HEK293 (cell line): ENCODE results near the gene CD74.

Experiments
- CTCF ChIA-PET: fragments of 350-600 bp; formaldehyde crosslinking; extraction: SDS; loops from one replicate; lab custom pipeline; 2021; ENCODE audit warnings: antibody characterized with exemption; lab: Yijun Ruan, JAX
- POLR2A ChIA-PET: fragments of 300-600 bp; formaldehyde crosslinking; extraction: SDS; loops from one replicate; lab custom pipeline; 2020; ENCODE audit warnings: antibody characterized with exemption, inconsistent platforms; lab: Yijun Ruan, JAX
- H3K27ac ChIP-seq: fragments of 200-500 bp; sonication (Bioruptor generic); 2 replicates; pipeline ENCODE4 v1.5.1; 2014; ENCODE audit warnings: low read depth, low read length, control low read depth, inconsistent platforms; ENCODE audit errors: extremely low read depth
- H3K36me3 ChIP-seq, 2 experiments: fragments of 200-500 bp in 1 of 2; sonication (Bioruptor generic) in 1 of 2; 1 replicate in 1 of 2; 2 replicates in 1 of 2; pipeline ENCODE4 v1.5.1; 2014 to 2017; ENCODE audit warnings: inconsistent platforms in 2 of 2, low read length in 2 of 2; ENCODE audit not compliant: control insufficient read depth in 2 of 2, insufficient read depth in 1 of 2
- H3K4me1 ChIP-seq: fragments of 200-500 bp; sonication (Bioruptor generic); 2 replicates; pipeline ENCODE4 v1.5.1; 2014; ENCODE audit warnings: mild to moderate bottlenecking, low read length, inconsistent platforms; ENCODE audit not compliant: control insufficient read depth, insufficient read depth
- H3K4me3 ChIP-seq: 2 replicates; pipeline ENCODE4 v1.5.1; 2011; ENCODE audit warnings: low read depth, mild to moderate bottlenecking, control low read depth, low read length, moderate library complexity
- H3K9me3 ChIP-seq: fragments of 200-500 bp; sonication (Bioruptor generic); 2 replicates; pipeline ENCODE4 v1.5.1; 2014; ENCODE audit warnings: low read depth, low read length, inconsistent platforms; ENCODE audit not compliant: control insufficient read depth, insufficient read depth
- GLI2 ChIP-seq: fragments of 450-650 bp; formaldehyde crosslinking; IDR thresholded peaks from 2 replicates; pipeline ENCODE4; 2017; ENCODE audit warnings: missing biosample characterization, missing genetic modification characterization, low read depth, borderline replicate concordance
- GLI4 ChIP-seq: fragments of 450-650 bp; formaldehyde crosslinking; IDR thresholded peaks from 2 replicates; pipeline ENCODE4 v1.5.1; 2016; ENCODE audit warnings: missing biosample characterization, missing genetic modification characterization
- GLIS2 ChIP-seq: fragments of 450-650 bp; formaldehyde crosslinking; IDR thresholded peaks from 2 replicates; pipeline ENCODE4 v1.5.1; 2016; ENCODE audit warnings: missing biosample characterization, missing genetic modification characterization
- HOXA7 ChIP-seq: sonication (generic); formaldehyde crosslinking; IDR thresholded peaks from 2 replicates; pipeline ENCODE4 v1.8.1; 2022; ENCODE audit warnings: missing genetic modification reagents, borderline replicate concordance
- KLF1 ChIP-seq: fragments of 450-650 bp; formaldehyde crosslinking; IDR thresholded peaks from 2 replicates; pipeline ENCODE4 v1.5.1; 2016; ENCODE audit warnings: missing biosample characterization, missing genetic modification characterization
- REPIN1 ChIP-seq: fragments of 450-650 bp; formaldehyde crosslinking; IDR thresholded peaks from 2 replicates; pipeline ENCODE4 v1.5.1; 2017; ENCODE audit warnings: missing biosample characterization, missing genetic modification characterization, low read depth
- SP2 ChIP-seq: fragments of 450-650 bp; formaldehyde crosslinking; IDR thresholded peaks from 2 replicates; pipeline ENCODE4 v1.5.1; 2016; ENCODE audit warnings: missing biosample characterization, missing genetic modification characterization
- ZBTB20 ChIP-seq: fragments of 450-650 bp; formaldehyde crosslinking; IDR thresholded peaks from 2 replicates; pipeline ENCODE4 v1.5.1; 2016; ENCODE audit warnings: missing biosample characterization, missing genetic modification characterization
- ZBTB7A ChIP-seq: fragments of 450-650 bp; formaldehyde crosslinking; IDR thresholded peaks from 2 replicates; pipeline ENCODE4 v1.5.1; 2016; ENCODE audit warnings: low read depth, missing biosample characterization, missing genetic modification characterization
- ZNF16 ChIP-seq: fragments of 450-650 bp; formaldehyde crosslinking; IDR thresholded peaks from 2 replicates; pipeline ENCODE4 v1.5.1; 2016; ENCODE audit warnings: low read depth, missing biosample characterization, missing genetic modification characterization
- ZNF184 ChIP-seq: fragments of 450-650 bp; IDR thresholded peaks from 2 replicates; pipeline ENCODE4 v1.5.1; 2018; ENCODE audit warnings: missing biosample characterization, mild to moderate bottlenecking, missing genetic modification characterization
- ZNF2 ChIP-seq: fragments of 450-650 bp; formaldehyde crosslinking; IDR thresholded peaks from 2 replicates; pipeline ENCODE4 v1.5.1; 2016; ENCODE audit warnings: missing biosample characterization, missing genetic modification characterization
- ZNF223 ChIP-seq: fragments of 450-650 bp; formaldehyde crosslinking; IDR thresholded peaks from 2 replicates; pipeline ENCODE4 v1.5.1; 2016; ENCODE audit warnings: missing biosample characterization, missing genetic modification characterization
- ZNF23 ChIP-seq: fragments of 450-650 bp; formaldehyde crosslinking; IDR thresholded peaks from 2 replicates; pipeline ENCODE4 v1.5.1; 2016; ENCODE audit warnings: missing biosample characterization, missing genetic modification characterization, borderline replicate concordance
- ZNF548 ChIP-seq: fragments of 450-650 bp; formaldehyde crosslinking; IDR thresholded peaks from 2 replicates; pipeline ENCODE4 v1.5.1; 2016; ENCODE audit warnings: missing biosample characterization, missing genetic modification characterization
- ZNF777 ChIP-seq: fragments of 450-650 bp; formaldehyde crosslinking; IDR thresholded peaks from 2 replicates; pipeline ENCODE4 v1.5.1; 2017; ENCODE audit warnings: missing biosample characterization, missing genetic modification characterization, borderline replicate concordance
- ZNF830 ChIP-seq: fragments of 450-650 bp; IDR thresholded peaks from 2 replicates; pipeline ENCODE4 v1.5.0; 2018; ENCODE audit warnings: missing biosample characterization, missing genetic modification characterization, low read depth, mild to moderate bottlenecking, moderate library complexity
- ZSCAN16 ChIP-seq: fragments of 450-650 bp; formaldehyde crosslinking; IDR thresholded peaks from 2 replicates; pipeline ENCODE4 v1.5.1; 2016; ENCODE audit warnings: missing biosample characterization, missing genetic modification characterization
- ZXDB ChIP-seq: fragments of 450-650 bp; formaldehyde crosslinking; IDR thresholded peaks from 2 replicates; pipeline ENCODE4 v1.5.1; 2016; ENCODE audit warnings: missing biosample characterization, missing genetic modification characterization
- TF ChIP-seq, protein P1 (sequence below): fragments of 450-650 bp; IDR thresholded peaks from 2 replicates; pipeline ENCODE4 v1.5.1; 2018; ENCODE audit warnings: missing biosample characterization, mild to moderate bottlenecking, missing genetic modification characterization
- TF ChIP-seq, protein P2 (sequence below): fragments of 450-650 bp; formaldehyde crosslinking; IDR thresholded peaks from 2 replicates; pipeline ENCODE4 v1.5.1; 2016; ENCODE audit warnings: missing biosample characterization, missing genetic modification characterization
- TF ChIP-seq, protein P3 (sequence below): fragments of 450-650 bp; formaldehyde crosslinking; IDR thresholded peaks from 2 replicates; pipeline ENCODE4 v1.5.1; 2016; ENCODE audit warnings: missing biosample characterization, missing genetic modification characterization
- TF ChIP-seq, protein P4 (sequence below): fragments of 450-650 bp; formaldehyde crosslinking; IDR thresholded peaks from 2 replicates; pipeline ENCODE4 v1.5.1; 2016; ENCODE audit warnings: missing biosample characterization, missing genetic modification characterization
- TF ChIP-seq, protein P5 (sequence below): fragments of 450-650 bp; formaldehyde crosslinking; optimal IDR thresholded peaks from 2 replicates; pipeline ENCODE3; 2016; ENCODE audit warnings: missing biosample characterization, mild to moderate bottlenecking, missing genetic modification characterization
- TF ChIP-seq, protein P6 (sequence below): fragments of 450-650 bp; formaldehyde crosslinking; IDR thresholded peaks from 2 replicates; pipeline ENCODE4 v1.5.1; 2016; ENCODE audit warnings: missing biosample characterization, missing genetic modification characterization

Gene CD74

DNA sequence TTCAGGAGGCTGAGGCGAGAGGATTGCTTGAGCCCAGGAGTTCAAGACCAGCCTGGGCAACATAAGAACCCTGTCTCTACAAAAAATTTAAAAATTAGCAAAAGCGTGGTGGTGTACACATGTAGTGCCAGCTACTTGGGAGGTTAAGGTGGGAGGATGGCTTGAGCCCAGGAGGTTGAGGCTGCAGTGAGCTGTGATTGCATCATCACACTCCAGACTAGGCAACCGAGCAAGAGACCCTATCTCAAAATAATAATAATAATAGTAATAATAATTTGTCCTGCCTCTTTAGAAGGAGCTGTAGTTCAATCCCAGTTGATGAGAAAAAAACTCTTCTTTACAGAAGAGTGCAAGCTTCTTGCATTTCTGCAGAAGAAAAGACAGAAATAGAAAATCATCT is 10.0 kb upstream of the CD74 start (continued):
- TF ChIP-seq, protein P1, sequence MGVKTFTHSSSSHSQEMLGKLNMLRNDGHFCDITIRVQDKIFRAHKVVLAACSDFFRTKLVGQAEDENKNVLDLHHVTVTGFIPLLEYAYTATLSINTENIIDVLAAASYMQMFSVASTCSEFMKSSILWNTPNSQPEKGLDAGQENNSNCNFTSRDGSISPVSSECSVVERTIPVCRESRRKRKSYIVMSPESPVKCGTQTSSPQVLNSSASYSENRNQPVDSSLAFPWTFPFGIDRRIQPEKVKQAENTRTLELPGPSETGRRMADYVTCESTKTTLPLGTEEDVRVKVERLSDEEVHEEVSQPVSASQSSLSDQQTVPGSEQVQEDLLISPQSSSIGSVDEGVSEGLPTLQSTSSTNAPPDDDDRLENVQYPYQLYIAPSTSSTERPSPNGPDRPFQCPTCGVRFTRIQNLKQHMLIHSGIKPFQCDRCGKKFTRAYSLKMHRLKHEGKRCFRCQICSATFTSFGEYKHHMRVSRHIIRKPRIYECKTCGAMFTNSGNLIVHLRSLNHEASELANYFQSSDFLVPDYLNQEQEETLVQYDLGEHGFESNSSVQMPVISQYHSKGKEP (tag by site-specific recombination), result no peak
- no peak for TF ChIP-seq HOXA7 (CRISPR knock-in tag)
- TF ChIP-seq ZNF16 (tag by site-specific recombination), result no peak
- no peak for TF ChIP-seq ZNF223 (tag by site-specific recombination)
- no peak for TF ChIP-seq SP2 (tag by site-specific recombination)

DNA sequence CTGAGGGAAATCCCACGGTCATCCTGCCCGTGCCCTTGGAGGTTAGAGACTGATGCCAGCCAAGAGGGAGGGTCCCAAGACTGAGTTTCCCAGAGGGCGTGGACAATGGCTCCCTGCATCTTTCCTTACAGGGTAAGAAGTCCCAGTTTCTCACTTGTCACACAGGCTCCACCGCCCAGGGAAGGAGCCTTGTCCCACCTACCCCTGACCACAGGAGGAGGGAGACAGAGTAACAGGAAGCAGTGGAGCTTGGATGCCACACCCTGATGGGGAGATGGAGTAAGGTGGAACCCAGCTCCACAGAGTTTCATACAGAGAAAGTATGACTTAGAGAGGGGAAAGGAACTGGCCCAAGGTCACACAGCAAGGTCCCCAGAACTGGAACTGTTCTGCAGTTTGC is 9.4 kb upstream of the CD74 start:
- POLR2A ChIA-PET, result no interaction called here
- TF ChIP-seq ZNF548 (tag by site-specific recombination) (no peak), ZNF777 (tag by site-specific recombination) (no peak), REPIN1 (tag by site-specific recombination) (no peak), ZXDB (tag by site-specific recombination) (no peak), ZBTB20 (tag by site-specific recombination) (no peak), ZSCAN16 (no peak), ZNF2 (tag by site-specific recombination) (no peak), GLI4 (tag by site-specific recombination) (no peak), ZNF23 (tag by site-specific recombination) (no peak), GLIS2 (tag by site-specific recombination) (no peak), ZNF184 (no peak), ZBTB7A (tag by site-specific recombination) (no peak), GLI2 (tag by site-specific recombination) (no peak), KLF1 (tag by site-specific recombination) (no peak), ZNF830 (no peak)
- TF ChIP-seq, protein P2, sequence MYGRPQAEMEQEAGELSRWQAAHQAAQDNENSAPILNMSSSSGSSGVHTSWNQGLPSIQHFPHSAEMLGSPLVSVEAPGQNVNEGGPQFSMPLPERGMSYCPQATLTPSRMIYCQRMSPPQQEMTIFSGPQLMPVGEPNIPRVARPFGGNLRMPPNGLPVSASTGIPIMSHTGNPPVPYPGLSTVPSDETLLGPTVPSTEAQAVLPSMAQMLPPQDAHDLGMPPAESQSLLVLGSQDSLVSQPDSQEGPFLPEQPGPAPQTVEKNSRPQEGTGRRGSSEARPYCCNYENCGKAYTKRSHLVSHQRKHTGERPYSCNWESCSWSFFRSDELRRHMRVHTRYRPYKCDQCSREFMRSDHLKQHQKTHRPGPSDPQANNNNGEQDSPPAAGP (tag by site-specific recombination), result no peak
- TF ChIP-seq, protein P3, sequence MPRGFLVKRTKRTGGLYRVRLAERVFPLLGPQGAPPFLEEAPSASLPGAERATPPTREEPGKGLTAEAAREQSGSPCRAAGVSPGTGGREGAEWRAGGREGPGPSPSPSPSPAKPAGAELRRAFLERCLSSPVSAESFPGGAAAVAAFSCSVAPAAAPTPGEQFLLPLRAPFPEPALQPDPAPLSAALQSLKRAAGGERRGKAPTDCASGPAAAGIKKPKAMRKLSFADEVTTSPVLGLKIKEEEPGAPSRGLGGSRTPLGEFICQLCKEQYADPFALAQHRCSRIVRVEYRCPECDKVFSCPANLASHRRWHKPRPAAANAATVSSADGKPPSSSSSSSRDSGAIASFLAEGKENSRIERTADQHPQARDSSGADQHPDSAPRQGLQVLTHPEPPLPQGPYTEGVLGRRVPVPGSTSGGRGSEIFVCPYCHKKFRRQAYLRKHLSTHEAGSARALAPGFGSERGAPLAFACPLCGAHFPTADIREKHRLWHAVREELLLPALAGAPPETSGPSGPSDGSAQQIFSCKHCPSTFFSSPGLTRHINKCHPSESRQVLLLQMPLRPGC (tag by site-specific recombination), result no peak
- TF ChIP-seq, protein P4, sequence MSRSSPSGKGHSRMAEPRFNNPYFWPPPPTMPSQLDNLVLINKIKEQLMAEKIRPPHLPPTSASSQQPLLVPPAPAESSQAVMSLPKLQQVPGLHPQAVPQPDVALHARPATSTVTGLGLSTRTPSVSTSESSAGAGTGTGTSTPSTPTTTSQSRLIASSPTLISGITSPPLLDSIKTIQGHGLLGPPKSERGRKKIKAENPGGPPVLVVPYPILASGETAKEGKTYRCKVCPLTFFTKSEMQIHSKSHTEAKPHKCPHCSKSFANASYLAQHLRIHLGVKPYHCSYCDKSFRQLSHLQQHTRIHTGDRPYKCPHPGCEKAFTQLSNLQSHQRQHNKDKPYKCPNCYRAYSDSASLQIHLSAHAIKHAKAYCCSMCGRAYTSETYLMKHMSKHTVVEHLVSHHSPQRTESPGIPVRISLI (tag by site-specific recombination), result no peak
- TF ChIP-seq, protein P5, sequence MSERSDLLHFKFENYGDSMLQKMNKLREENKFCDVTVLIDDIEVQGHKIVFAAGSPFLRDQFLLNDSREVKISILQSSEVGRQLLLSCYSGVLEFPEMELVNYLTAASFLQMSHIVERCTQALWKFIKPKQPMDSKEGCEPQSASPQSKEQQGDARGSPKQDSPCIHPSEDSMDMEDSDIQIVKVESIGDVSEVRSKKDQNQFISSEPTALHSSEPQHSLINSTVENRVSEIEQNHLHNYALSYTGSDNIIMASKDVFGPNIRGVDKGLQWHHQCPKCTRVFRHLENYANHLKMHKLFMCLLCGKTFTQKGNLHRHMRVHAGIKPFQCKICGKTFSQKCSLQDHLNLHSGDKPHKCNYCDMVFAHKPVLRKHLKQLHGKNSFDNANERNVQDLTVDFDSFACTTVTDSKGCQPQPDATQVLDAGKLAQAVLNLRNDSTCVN (tag by site-specific recombination), result no peak
- TF ChIP-seq, protein P6, sequence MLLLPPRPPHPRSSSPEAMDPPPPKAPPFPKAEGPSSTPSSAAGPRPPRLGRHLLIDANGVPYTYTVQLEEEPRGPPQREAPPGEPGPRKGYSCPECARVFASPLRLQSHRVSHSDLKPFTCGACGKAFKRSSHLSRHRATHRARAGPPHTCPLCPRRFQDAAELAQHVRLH, result no peak
- CTCF ChIA-PET, result no interaction called here

More for the DNA sequence above, 9.4 kb upstream of the CD74 start:
- no peak overlapping the region for H3K4me3 ChIP-seq
- H3K36me3 ChIP-seq, result no peaks in the 10 kb centered on the region
- no peak overlapping the region for H3K27ac ChIP-seq
- no peaks in the 10 kb centered on the region for H3K9me3 ChIP-seq
- no peaks in the 10 kb centered on the region for H3K4me1 ChIP-seq
